KMS-11 (cell line): ENCODE data around the gene NACC1.

ENCODE experiments used
- H2AFZ ChIP-seq: fragments of 200-600 bp; sonication (generic); 2 replicates; pipeline ENCODE4 v1.6.1; 2016; ENCODE audit warnings: antibody characterized with exemption, mixed run types, low read depth
- H3K27ac ChIP-seq: fragments of 200-600 bp; sonication (generic); 2 replicates; pipeline ENCODE4 v1.6.1; 2016; ENCODE audit warnings: mild to moderate bottlenecking, mixed run types
- H3K27me3 ChIP-seq: fragments of 200-600 bp; sonication (generic); 2 replicates; pipeline ENCODE4 v1.6.1; 2017; ENCODE audit warnings: mild to moderate bottlenecking, low read depth, mixed run types, moderate library complexity; ENCODE audit not compliant: insufficient read depth
- H3K36me3 ChIP-seq: fragments of 200-600 bp; sonication (generic); 2 replicates; pipeline ENCODE4 v1.6.1; 2017; ENCODE audit warnings: mild to moderate bottlenecking, mixed run types; ENCODE audit not compliant: insufficient read depth
- H3K4me1 ChIP-seq: fragments of 200-600 bp; sonication (generic); 2 replicates; pipeline ENCODE4 v1.6.1; 2016; ENCODE audit warnings: mild to moderate bottlenecking, low read depth, mixed run types; ENCODE audit not compliant: poor library complexity, severe bottlenecking
- H3K4me2 ChIP-seq: fragments of 200-600 bp; sonication (generic); 2 replicates; pipeline ENCODE4 v1.7.0; 2016; ENCODE audit warnings: mild to moderate bottlenecking, mixed run types
- H3K4me3 ChIP-seq: fragments of 200-600 bp; sonication (generic); IDR thresholded peaks from 2 replicates; pipeline ENCODE4 v1.6.1; 2017; ENCODE audit warnings: low read depth, low read length, mixed read lengths; ENCODE audit not compliant: insufficient read depth
- H3K79me2 ChIP-seq: fragments of 200-600 bp; sonication (generic); 2 replicates; pipeline ENCODE4 v1.6.1; 2016; ENCODE audit warnings: low read depth, mixed run types; ENCODE audit not compliant: insufficient read depth
- H3K9ac ChIP-seq: fragments of 200-600 bp; sonication (generic); 2 replicates; pipeline ENCODE4 v1.6.1; 2016; ENCODE audit warnings: mild to moderate bottlenecking, mixed run types
- H4K20me1 ChIP-seq: fragments of 200-600 bp; sonication (generic); 2 replicates; pipeline ENCODE4 v1.6.1; 2016; ENCODE audit warnings: mild to moderate bottlenecking, mixed run types; ENCODE audit not compliant: insufficient read depth
- CTCF ChIP-seq: fragments of 200-600 bp; sonication (generic); conservative IDR thresholded peaks from 2 replicates; pipeline ENCODE4 v1.6.1; 2017; ENCODE audit warnings: low read depth, mild to moderate bottlenecking, antibody characterized with exemption, low read length, moderate library complexity, mixed read lengths

Gene NACC1

GRCh38 chr19:13152356-13152973, 34.4 kb downstream of the NACC1 start:
- Histone ChIP-seq H3K4me3 (peak overlapping the region; percentile 30), H2AFZ (peak overlapping the region; percentile 99), H3K27ac (peak overlapping the region; percentile 96), H4K20me1 (no peaks in the 10 kb centered on the region), H3K36me3 (no peaks in the 10 kb centered on the region), H3K27me3 (no peaks in the 10 kb centered on the region; the same call in 1 of the 2 replicates), H3K9ac (peak overlapping the region; percentile 98), H3K4me2 (peak overlapping the region; percentile 100), H3K4me1 (peaks cover 24% of the 10 kb centered on the region), H3K79me2 (peaks cover 13% of the 10 kb centered on the region; the same call in 1 of the 2 replicates)
- no peak for TF ChIP-seq CTCF

GRCh38 chr19:13152974-13153568, 35.0 kb downstream of the NACC1 start:
- Histone ChIP-seq H3K4me2 (peak overlapping the region; percentile 100), H3K79me2 (peaks cover 13% of the 10 kb centered on the region; the same call in 1 of the 2 replicates), H3K4me1 (peaks cover 24% of the 10 kb centered on the region), H2AFZ (peak overlapping the region; percentile 99), H4K20me1 (no peaks in the 10 kb centered on the region), H3K27me3 (no peaks in the 10 kb centered on the region; the same call in 1 of the 2 replicates), H3K27ac (peak overlapping the region; percentile 96), H3K4me3 (peak overlapping the region; percentile 30), H3K9ac (peak overlapping the region; percentile 98), H3K36me3 (no peaks in the 10 kb centered on the region)
- 0 out of 2 replicates have a peak, but pooled peaks have one; percentile 23 for TF ChIP-seq CTCF

- Histone ChIP-seq H3K27me3 (no peaks in the 10 kb centered on the region; the same call in 1 of the 2 replicates), H3K4me3 (no peak overlapping the region), H3K9ac (peak overlapping the region; percentile 98), H2AFZ (no peak overlapping the region), H3K4me1 (peaks cover 24% of the 10 kb centered on the region), H3K36me3 (no peaks in the 10 kb centered on the region), H3K4me2 (peak overlapping the region; percentile 100), H4K20me1 (no peaks in the 10 kb centered on the region), H3K27ac (peak overlapping the region; percentile 96), H3K79me2 (peaks cover 13% of the 10 kb centered on the region; the same call in 1 of the 2 replicates)
- TF ChIP-seq CTCF, result no peak
Observed at GRCh38 chr19:13153569-13154240, 35.6 kb downstream of the NACC1 start.

GRCh38 chr19:13154241-13154778, 36.2 kb downstream of the NACC1 start:
- no peak for TF ChIP-seq CTCF
- H3K79me2 ChIP-seq, result peaks cover 13% of the 10 kb centered on the region; the same call in 1 of the 2 replicates
- H3K27ac ChIP-seq, result peak overlapping the region; percentile 96
- H4K20me1 ChIP-seq, result no peaks in the 10 kb centered on the region
- H3K4me2 ChIP-seq, result peak overlapping the region; percentile 100
- H3K4me3 ChIP-seq, result no peak overlapping the region
- H2AFZ ChIP-seq, result no peak overlapping the region
- H3K27me3 ChIP-seq, result no peaks in the 10 kb centered on the region; the same call in 1 of the 2 replicates
- H3K4me1 ChIP-seq, result peaks cover 24% of the 10 kb centered on the region
- peak overlapping the region; percentile 98 for H3K9ac ChIP-seq
- no peaks in the 10 kb centered on the region for H3K36me3 ChIP-seq
